Measurements from ENCODE around the gene ABCD4.

GRCh38 chr14:74238974-74239847 is 63.5 kb downstream of the ABCD4 start, which contains the start of gene VSX2:
- TF ChIP-seq CTCF (conservative IDR thresholded peaks at IDR 0.05; ENCODE audit: low read depth, low read length) = no peak
- no peak for TF ChIP-seq RAD21 (IDR thresholded peaks at IDR 0.05; ENCODE audit: low read length)
- TF ChIP-seq FOS (IDR thresholded peaks at IDR 0.05; ENCODE audit: low read depth, low read length) = no peak
- TF ChIP-seq POLR2A (IDR thresholded peaks at IDR 0.05; ENCODE audit: low read depth, low read length) = no peak
- no peak for TF ChIP-seq RFX5 (IDR thresholded peaks at IDR 0.05; ENCODE audit: low read depth, low read length)
- no peak for TF ChIP-seq MXI1 (IDR thresholded peaks at IDR 0.05; ENCODE audit: borderline replicate concordance, low read depth, low read length)
- no peak for TF ChIP-seq NFE2L2 (IDR thresholded peaks at IDR 0.05; ENCODE audit: low read depth, low read length)
- no peak for TF ChIP-seq MAFK (IDR thresholded peaks at IDR 0.05; ENCODE audit: low read depth, low read length)
- TF ChIP-seq RCOR1 (IDR thresholded peaks at IDR 0.05; ENCODE audit: insufficient replicate concordance, low read length) = no peak
- TF ChIP-seq, protein P1, sequence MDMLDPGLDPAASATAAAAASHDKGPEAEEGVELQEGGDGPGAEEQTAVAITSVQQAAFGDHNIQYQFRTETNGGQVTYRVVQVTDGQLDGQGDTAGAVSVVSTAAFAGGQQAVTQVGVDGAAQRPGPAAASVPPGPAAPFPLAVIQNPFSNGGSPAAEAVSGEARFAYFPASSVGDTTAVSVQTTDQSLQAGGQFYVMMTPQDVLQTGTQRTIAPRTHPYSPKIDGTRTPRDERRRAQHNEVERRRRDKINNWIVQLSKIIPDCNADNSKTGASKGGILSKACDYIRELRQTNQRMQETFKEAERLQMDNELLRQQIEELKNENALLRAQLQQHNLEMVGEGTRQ (IDR thresholded peaks at IDR 0.05; ENCODE audit: low read depth, low read length) = no peak

Data from IMR-90 (cell line).